Chondrocyte (in vitro differentiated cells): Measurements from ENCODE around the gene KLK8. TPM values are rescaled to one million over a fixed set of nuclear protein-coding genes. Genes with fewer than 3 reads are reported as not detected.

Experiments used
- DNase-seq: peaks from one replicate; pipeline ENCODE4 v3.0.0; 2021; ENCODE audit warnings: mixed read lengths, low spot score
- H3K27ac Mint-ChIP-seq: one replicate; pipeline ENCODE4 v1.8.0; 2021; ENCODE audit warnings: mild to moderate bottlenecking, moderate library complexity, mixed read lengths; ENCODE audit not compliant: unreplicated experiment
- H3K27me3 Mint-ChIP-seq: 2 replicates; pipeline ENCODE4 v1.8.0; 2021; ENCODE audit warnings: low read depth, mixed read lengths
- H3K36me3 Mint-ChIP-seq: 2 replicates; pipeline ENCODE4 v1.8.0; 2021; ENCODE audit warnings: low read depth, mixed read lengths
- H3K4me1 Mint-ChIP-seq: 2 replicates; pipeline ENCODE4 v1.8.0; 2021; ENCODE audit warnings: low read depth, mild to moderate bottlenecking, mixed read lengths
- H3K4me3 Mint-ChIP-seq: one replicate; pipeline ENCODE4 v1.8.0; 2021; ENCODE audit warnings: mild to moderate bottlenecking, moderate library complexity, mixed read lengths; ENCODE audit not compliant: unreplicated experiment
- H3K9me3 Mint-ChIP-seq: 2 replicates; pipeline ENCODE4 v1.8.0; 2021; ENCODE audit warnings: low read depth, mixed read lengths
- CTCF ChIP-seq: fragments of 200-600 bp; sonication (generic); IDR thresholded peaks from 2 replicates; pipeline ENCODE4 v1.5.0; 2021; ENCODE audit warnings: antibody characterized with exemption, mild to moderate bottlenecking, moderate library complexity
- total RNA-seq: library from RNA; stranded (reverse); gene quantifications from 3 replicates; pipeline ENCODE4 v1.2.1, GENCODE V29; 2021

The KLK8 gene
- total RNA-seq, 1 donor from 2014 or later: not detected

GRCh38 chr19:50969413-50969760 is 32.0 kb downstream of the KLK8 start, which contains the start of gene KLK6:
Gene KLK6 (minus strand): TSS chr19:50969591. CDS start chr19:50968104, 1,487 bp downstream.
- no peak within 1 kb of the TSS for H3K4me3 Mint-ChIP-seq
- H3K27ac Mint-ChIP-seq: no peak within 1 kb of the TSS
- TF ChIP-seq CTCF: no peak
- no peaks in the 10 kb centered on the region for H3K36me3 Mint-ChIP-seq
- no peak for DNase-seq
- no peaks in the 10 kb centered on the region for H3K9me3 Mint-ChIP-seq
- no peaks in the 10 kb centered on the region for H3K4me1 Mint-ChIP-seq
- H3K27me3 Mint-ChIP-seq: peaks cover 14% of the 10 kb centered on the region

GRCh38 chr19:50968716-50969412 is 32.5 kb downstream of the KLK8 start:
- no peaks in the 10 kb centered on the region for H3K36me3 Mint-ChIP-seq
- no peak overlapping the region for H3K27ac Mint-ChIP-seq
- H3K4me3 Mint-ChIP-seq: no peak overlapping the region

GRCh38 chr19:50967929-50968715 is 33.3 kb downstream of the KLK8 start:
- TF ChIP-seq CTCF: no peak
- no peak for DNase-seq
- H3K4me3 Mint-ChIP-seq: no peak overlapping the region
- H3K36me3 Mint-ChIP-seq: no peaks in the 10 kb centered on the region
- peaks cover under 1% of the 10 kb centered on the region for H3K9me3 Mint-ChIP-seq
- H3K27me3 Mint-ChIP-seq: peaks cover 13% of the 10 kb centered on the region
- H3K4me1 Mint-ChIP-seq: no peaks in the 10 kb centered on the region
- no peak overlapping the region for H3K27ac Mint-ChIP-seq

More at GRCh38 chr19:50968716-50969412, 32.5 kb downstream of the KLK8 start:
- TF ChIP-seq CTCF: no peak
- no peaks in the 10 kb centered on the region for H3K4me1 Mint-ChIP-seq
- H3K9me3 Mint-ChIP-seq: no peaks in the 10 kb centered on the region
- no peak for DNase-seq
- peaks cover 13% of the 10 kb centered on the region for H3K27me3 Mint-ChIP-seq

GRCh38 chr19:50964266-50964665 is 37.1 kb downstream of the KLK8 start:
- H3K27ac Mint-ChIP-seq: no peak overlapping the region

More at GRCh38 chr19:50964266-50964665, 37.1 kb downstream of the KLK8 start:
- no peak overlapping the region for H3K4me3 Mint-ChIP-seq
- DNase-seq: no peak
- peaks cover 3% of the 10 kb centered on the region for H3K36me3 Mint-ChIP-seq
- H3K27me3 Mint-ChIP-seq: peaks cover 4% of the 10 kb centered on the region
- H3K9me3 Mint-ChIP-seq: peaks cover 20% of the 10 kb centered on the region
- TF ChIP-seq CTCF: no peak
- H3K4me1 Mint-ChIP-seq: no peaks in the 10 kb centered on the region
